Neutrophil (primary cell): ENCODE measurements around the gene SCARB2.

ENCODE experiments used
- H3K27ac ChIP-seq: fragments of 200-600 bp; sonication (generic); 2 replicates; pipeline ENCODE4 v1.5.1; 2016; ENCODE audit warnings: mild to moderate bottlenecking, moderate library complexity
- H3K27me3 ChIP-seq: fragments of 200-600 bp; sonication (generic); 2 replicates; pipeline ENCODE4 v1.6.0; 2016; ENCODE audit warnings: mild to moderate bottlenecking
- H3K36me3 ChIP-seq: fragments of 200-600 bp; sonication (generic); 2 replicates; pipeline ENCODE4 v1.5.1; 2017
- H3K4me1 ChIP-seq, 2 experiments: fragments of 200-600 bp in 1 of 2; sonication (generic) in 1 of 2; 1 replicate in 1 of 2; 2 replicates in 1 of 2; pipeline versions ENCODE4 v1.5.1 to v1.6.1; 2013 to 2016; ENCODE audit warnings: low read depth in 1 of 2, low read length in 1 of 2, mild to moderate bottlenecking in 1 of 2, moderate library complexity in 1 of 2; ENCODE audit not compliant: control insufficient read depth in 1 of 2, insufficient read depth in 1 of 2
- H3K4me3 ChIP-seq, 2 experiments: fragments of 200-600 bp in 1 of 2; sonication (generic) in 1 of 2; 1 replicate in 1 of 2; 2 replicates in 1 of 2; pipeline ENCODE4 v1.5.1; 2013 to 2016; ENCODE audit warnings: low read depth in 1 of 2, low read length in 1 of 2, mild to moderate bottlenecking in 1 of 2, moderate library complexity in 1 of 2
- H3K9me3 ChIP-seq: fragments of 200-600 bp; sonication (generic); 2 replicates; pipeline ENCODE4 v1.5.1; 2016
- TF ChIP-seq, protein P1 (sequence below): fragments of 200-600 bp; sonication (generic); IDR thresholded peaks from 2 replicates; pipeline ENCODE4 v1.5.1; 2016; ENCODE audit warnings: antibody characterized with exemption

SCARB2 gene

DNA sequence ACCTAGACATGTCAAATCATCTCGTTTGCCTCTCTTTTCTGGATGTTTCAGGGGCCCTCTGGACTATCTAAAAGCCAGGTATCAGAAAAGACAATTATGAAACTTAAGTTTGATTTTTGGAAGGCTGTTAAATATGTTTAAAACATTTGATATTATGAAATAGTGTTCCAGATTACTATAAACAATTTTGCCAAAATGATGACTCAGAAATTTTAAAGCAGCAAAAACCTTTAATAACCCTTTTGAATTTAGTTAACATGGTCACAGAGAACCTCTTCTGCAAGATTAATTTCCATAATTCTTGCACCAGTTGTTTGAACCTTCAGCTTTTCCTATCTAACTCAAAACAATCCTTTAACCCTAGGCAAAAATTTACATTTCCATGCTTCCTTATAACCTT, 19.1 kb upstream of the SCARB2 start:
- Histone ChIP-seq H3K27ac (no peak overlapping the region), H3K27me3 (no peaks in the 10 kb centered on the region), H3K4me3 (no peak overlapping the region), H3K4me1 (no peaks in the 10 kb centered on the region), H3K36me3 (no peaks in the 10 kb centered on the region), H3K9me3 (no peaks in the 10 kb centered on the region)
- TF ChIP-seq, protein P1, sequence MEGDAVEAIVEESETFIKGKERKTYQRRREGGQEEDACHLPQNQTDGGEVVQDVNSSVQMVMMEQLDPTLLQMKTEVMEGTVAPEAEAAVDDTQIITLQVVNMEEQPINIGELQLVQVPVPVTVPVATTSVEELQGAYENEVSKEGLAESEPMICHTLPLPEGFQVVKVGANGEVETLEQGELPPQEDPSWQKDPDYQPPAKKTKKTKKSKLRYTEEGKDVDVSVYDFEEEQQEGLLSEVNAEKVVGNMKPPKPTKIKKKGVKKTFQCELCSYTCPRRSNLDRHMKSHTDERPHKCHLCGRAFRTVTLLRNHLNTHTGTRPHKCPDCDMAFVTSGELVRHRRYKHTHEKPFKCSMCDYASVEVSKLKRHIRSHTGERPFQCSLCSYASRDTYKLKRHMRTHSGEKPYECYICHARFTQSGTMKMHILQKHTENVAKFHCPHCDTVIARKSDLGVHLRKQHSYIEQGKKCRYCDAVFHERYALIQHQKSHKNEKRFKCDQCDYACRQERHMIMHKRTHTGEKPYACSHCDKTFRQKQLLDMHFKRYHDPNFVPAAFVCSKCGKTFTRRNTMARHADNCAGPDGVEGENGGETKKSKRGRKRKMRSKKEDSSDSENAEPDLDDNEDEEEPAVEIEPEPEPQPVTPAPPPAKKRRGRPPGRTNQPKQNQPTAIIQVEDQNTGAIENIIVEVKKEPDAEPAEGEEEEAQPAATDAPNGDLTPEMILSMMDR: no peak

DNA sequence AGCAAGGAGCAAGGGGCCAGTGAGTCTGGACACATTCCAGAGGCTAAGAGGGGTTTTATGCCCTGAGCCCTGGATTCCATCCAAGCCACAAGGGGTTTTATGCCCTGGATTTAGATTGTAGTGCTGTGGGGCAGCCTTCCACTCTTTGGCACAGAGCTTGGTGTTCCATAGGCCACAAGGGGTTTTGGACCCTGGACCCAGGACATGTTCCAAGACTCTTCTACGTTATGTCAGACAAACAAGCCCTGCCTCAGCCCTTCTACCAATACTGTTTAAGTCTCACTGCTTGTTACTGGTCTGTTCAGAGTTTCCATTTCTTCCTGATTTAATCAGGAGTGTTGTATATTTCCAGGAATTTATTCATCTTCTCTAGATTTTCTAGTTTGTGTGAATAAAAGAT, 12.8 kb upstream of the SCARB2 start:
- Histone ChIP-seq H3K27ac (no peak overlapping the region), H3K9me3 (no peaks in the 10 kb centered on the region), H3K27me3 (no peaks in the 10 kb centered on the region), H3K4me3 (no peak overlapping the region), H3K36me3 (no peaks in the 10 kb centered on the region), H3K4me1 (no peaks in the 10 kb centered on the region)
- TF ChIP-seq, protein P1: no peak

DNA sequence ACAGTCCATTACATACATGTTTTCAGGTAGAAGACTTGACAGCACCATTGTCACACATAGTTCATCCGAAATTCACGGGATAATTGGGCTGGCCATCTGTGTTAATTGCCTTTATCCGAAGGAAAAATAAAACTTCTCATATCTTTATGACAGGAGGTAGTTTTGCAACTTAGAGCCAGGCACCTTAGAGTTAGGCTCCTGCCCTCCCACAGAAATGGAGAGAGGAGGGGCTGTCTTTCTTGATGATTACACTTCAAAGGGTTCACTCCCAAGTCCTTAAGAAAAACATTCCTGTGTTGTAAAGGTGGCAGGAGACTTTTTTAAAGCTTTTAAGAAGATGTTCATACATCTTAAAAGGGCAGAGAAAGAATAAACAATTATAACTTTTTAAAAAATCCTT, 10.5 kb upstream of the SCARB2 start:
- no peak overlapping the region for H3K27ac ChIP-seq
- H3K36me3 ChIP-seq: no peaks in the 10 kb centered on the region
- H3K27me3 ChIP-seq: no peaks in the 10 kb centered on the region
- TF ChIP-seq, protein P1: no peak
- no peak overlapping the region for H3K4me3 ChIP-seq
- no peaks in the 10 kb centered on the region for H3K9me3 ChIP-seq
- peaks cover 7% of the 10 kb centered on the region in 2 experiments for H3K4me1 ChIP-seq

DNA sequence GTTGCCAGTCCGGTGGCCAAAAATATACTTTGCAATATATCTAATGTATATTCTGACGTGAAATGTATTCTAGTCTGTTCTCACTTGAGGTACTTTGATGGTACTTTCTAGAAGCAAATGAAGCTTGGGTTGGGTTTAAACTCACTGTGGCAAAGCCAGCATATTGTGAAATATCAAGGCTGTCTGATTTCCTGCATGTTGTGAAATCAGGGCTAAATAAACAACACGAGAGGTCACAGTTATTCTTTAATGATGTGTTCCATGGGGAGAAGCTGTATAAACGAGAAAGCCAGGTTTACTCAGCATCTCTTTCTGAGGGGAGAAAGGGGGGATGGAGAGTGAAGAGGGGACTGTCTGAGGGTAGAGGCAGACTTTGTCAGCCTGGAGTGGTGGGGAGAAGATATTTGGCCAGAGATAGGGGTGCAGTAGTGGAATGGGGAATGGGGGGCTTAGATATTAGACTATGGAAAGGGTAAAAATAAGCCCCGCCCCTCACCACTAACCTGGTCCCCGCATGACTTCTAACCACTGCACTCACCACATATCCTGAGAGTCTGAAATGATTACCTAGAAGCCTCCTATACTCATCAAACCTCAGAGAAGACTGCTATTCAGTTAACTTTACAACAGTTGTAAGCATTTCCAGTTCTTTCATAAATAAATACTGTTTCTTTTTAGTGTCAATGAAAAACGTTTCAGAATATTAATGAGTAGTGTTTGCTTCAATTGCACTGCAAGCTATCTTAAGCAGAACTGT, 5.9 kb upstream of the SCARB2 start:
- Histone ChIP-seq H3K27ac (peak overlapping the region; percentile 37), H3K9me3 (no peaks in the 10 kb centered on the region), H3K27me3 (no peaks in the 10 kb centered on the region), H3K4me1 (peaks cover 20 to 22% of the 10 kb centered on the region in 2 experiments), H3K4me3 (peak overlapping the region in 1 of 2 experiments; percentile 14), H3K36me3 (no peaks in the 10 kb centered on the region)
- TF ChIP-seq, protein P1: no peak

DNA sequence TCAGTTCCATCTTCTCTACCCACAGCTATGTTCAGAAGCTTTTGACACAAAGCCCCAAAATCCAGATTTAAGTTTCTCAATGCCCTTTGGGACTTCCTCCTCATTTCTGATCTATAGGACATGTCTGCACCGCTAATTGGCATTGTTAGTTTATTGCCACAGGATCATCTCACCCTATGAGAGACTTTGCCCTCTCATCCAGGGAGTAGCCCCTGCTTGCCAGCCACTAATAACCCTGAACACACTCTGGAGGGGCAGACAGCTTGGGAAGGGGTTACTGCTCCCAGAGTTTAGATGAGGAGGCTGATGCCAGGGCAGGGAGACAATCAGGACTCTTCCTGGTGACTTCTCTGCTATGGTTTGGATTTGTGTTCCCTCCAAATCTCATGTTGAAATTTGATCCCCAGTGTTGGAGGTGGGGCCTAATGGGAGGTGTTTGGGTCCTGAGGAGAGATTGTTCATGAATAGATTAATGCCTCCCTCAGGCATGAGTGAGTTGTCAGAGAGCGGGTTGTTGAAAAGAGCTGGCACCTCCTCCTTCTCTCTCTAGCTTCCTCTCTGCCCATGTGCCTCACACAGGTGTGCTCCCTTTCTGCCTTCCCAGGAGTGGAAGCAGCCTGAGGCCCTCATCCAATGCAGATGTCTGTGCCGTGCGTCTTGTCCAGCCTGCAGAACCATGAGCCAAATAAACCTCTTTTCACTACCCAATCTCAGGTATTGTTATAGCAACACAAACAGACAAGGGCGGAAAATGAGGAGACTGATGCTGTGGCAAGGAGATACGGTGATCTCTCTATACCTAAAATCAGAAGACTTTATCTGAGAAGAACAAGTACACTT, 3.6 kb upstream of the SCARB2 start:
- H3K36me3 ChIP-seq: no peaks in the 10 kb centered on the region
- H3K9me3 ChIP-seq: no peaks in the 10 kb centered on the region
- H3K27me3 ChIP-seq: no peaks in the 10 kb centered on the region
- H3K27ac ChIP-seq: no peak overlapping the region
- H3K4me3 ChIP-seq: no peak overlapping the region
- H3K4me1 ChIP-seq: peaks cover 37 to 39% of the 10 kb centered on the region in 2 experiments
- TF ChIP-seq, protein P1: no peak
